Activated naive CD4-positive, alpha-beta T cell treated with Interleukin-2 at 50 U/mL for 16 hours (primary cell): Measurements from ENCODE around the gene PHYH.
"Not testable (repeated sequence)": the region's sequence is repeated elsewhere in the genome, so short reads cannot be mapped to it uniquely, and the experiment has no call there.

ENCODE experiments used
- DNase-seq: peaks from one replicate; pipeline ENCODE4 v3.0.0-alpha.2; 2020

PHYH gene

DNA sequence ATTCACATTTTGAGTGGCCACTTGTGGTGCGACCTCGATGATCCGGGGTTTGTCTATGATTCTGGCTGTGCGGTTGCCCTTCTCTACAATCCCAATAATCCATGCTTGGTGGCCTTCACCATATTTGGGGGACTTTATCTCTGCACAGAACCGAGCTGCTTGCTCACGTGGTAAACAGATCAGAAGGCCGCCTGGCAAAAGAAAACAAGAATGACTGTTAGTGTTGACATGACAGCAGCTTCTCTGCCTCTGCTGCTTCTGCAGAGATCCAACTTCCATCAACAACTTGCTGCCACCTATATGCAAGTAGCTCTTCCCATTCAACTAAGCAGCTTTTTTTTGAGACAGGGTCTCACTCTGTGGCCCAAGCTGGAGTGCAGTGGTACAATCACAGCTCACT, 19.3 kb upstream of the PHYH start:
- DNase-seq = no peak

DNA sequence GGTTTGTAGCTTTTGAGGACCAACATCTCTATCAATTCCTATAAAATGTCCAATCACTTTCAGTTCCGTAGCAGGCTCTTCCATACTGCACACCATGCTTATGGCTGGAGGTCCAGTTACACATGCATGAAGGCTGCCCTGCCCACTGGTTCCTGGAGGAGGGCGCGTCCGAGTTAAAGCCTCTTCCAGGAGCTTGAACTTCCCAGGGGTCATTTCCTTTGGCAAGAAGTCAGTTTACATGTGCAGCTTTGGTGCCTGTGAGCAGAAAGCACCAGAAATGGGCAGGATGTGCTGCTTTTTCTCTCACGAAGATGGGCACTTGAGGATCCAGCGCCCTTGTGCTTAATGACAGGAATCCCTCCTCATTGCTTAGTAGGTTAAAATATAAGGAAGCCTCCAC, 17.6 kb upstream of the PHYH start:
- no peak for DNase-seq

DNA sequence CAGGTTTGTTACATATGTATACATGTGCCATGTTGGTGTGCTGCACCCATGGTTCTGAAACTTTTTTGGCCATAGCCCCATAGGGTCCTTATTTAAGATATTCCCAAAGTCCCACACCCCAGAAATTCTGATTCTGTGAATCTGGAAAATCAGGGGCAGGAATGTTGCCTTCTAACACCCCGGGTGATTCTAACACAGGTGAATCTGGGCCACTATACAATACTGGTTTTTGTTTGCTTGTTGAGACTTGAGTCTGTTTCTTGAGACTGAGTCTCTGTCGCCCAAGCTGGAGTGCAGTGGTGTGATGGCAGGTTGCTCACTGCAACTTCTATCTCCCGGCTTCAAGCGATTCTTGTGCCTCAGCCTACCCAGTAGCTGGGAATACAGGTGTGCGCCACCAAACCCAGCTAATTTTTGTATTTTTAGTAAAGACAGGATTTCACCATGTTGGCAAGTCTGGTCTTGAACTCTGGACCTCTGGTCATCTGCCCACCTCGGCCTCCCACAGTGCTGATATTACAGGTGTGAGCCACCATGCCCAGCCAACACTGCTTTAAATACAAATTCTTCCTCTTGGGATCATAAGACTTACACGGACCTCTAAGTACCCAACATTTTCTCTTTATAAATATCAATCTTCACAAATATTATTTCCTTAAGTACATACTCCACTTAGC, 16.9 kb upstream of the PHYH start:
- no peak for DNase-seq

DNA sequence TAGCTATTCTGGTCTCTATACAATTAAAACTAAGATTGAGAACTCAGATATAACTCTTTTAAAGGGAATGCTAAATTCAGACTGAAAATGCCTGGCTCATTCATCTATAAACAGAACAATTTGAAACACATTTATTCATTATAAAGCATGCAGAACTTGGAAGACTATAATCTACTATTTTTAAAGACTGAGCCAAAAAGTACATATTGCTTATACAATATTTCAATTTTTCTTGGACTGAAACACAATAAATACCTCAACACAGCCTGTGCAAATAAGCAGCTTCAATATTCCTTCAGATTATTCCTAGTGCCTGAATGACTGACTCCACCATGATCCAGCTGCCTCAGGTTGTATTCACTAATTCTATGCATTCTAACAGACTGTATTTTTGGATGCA, 15.5 kb upstream of the PHYH start:
- DNase-seq = no peak

DNA sequence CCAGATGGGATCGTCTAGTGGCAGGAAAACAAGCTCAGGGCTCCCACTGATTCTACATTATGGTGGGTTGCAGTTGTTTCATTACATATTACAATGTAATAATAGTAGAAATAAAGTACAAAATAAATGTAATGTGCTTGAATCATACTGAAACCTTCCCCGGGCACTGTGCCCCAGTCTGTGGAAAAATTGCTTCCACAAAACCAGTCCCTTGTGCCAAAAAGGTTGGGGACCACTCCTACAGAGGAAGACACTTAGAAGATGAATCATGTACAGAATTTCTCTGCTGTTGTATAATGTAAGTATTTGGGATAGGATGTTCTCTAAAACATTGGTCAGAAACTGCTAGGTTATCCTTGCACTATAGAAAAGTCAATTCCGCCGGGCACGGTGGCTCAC, 11.3 kb upstream of the PHYH start:
- no peak for DNase-seq

DNA sequence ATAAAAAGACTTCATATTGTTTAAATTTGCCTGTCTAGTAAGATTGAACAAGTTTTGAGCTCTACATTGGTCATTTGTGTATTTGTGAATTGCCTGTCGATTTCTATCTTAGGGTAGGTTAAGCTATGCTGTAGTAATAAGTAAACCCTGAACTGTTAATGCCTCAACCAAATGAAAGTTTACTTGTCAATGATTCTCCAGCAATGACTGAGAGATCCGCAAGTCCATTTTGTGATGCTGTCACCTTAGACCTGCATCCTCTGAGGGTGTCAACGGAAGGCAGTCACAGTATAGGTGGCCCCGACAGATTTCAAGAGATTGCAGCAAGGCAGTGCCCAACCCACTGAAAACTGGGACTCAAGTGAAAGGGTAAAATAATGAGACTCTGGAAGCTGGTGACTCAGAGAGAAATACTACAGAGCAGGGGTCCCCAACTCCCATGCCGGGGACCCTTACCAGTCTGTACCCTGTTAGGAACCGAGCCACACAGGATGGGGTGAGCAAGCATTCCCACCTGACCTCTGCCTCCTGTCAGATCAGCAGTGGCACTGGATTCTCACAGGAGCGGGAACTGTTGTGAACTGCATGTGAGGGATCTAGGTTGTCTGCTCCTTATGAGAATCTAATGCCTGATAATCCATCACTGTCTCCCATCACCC, 10.8 kb upstream of the PHYH start:
- DNase-seq = no peak

DNA sequence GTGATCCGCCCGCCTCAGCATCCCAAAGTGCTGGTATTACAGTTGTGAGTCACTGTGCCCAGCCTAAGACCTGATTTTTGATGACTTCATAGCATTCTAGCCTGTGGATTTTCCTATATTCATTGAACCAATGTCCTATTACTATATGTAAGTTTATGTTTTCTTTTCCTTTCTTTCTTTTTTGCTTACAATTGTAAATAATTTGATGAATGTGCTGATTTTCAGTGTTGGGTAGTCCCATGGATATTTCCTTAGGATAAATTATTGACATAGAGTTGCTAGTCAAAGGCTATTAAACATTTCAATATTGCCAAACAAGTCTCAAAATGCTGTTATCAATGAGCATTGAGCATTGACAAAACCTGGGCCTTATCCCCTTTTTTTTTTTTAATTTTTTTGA, 9.9 kb upstream of the PHYH start:
- DNase-seq = no peak

DNA sequence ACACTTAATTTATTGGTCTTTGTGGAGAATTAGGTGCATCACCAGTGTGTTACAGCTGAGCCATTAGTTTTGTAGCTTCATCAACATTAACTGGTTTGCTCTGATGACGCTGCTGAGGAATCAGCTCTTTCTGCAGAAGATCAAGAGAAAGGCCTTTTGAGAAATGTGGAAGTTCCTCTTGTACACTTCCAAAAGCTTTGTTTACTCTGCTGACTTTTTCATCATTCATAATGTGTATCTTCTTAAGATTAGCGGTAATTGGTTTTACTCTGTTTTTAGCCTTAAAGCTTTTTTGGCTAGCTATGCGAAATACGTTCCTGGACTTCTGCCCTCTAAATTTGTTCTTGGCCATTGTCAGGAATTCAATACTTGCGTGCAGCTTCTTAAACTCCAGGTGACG, 8.2 kb upstream of the PHYH start:
- DNase-seq = no peak

DNA sequence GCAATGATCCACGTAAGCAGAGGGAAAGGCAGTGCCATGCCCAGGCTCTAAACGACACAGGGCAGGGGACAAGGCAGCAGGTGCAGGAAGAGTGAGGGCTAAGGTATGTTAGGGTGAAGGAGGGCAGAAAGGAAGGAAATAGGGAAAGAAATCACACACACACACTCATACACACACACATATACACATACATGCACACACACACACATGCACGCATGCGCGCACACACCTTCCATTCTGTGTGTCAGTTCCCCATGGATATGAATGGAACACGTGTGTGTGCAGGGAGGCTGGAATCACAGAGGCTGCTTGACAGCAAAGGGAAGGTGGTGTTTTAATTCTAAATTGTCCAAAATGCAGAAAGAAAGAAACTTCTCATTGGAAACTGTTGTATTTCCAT, 6.2 kb upstream of the PHYH start:
- no peak for DNase-seq

DNA sequence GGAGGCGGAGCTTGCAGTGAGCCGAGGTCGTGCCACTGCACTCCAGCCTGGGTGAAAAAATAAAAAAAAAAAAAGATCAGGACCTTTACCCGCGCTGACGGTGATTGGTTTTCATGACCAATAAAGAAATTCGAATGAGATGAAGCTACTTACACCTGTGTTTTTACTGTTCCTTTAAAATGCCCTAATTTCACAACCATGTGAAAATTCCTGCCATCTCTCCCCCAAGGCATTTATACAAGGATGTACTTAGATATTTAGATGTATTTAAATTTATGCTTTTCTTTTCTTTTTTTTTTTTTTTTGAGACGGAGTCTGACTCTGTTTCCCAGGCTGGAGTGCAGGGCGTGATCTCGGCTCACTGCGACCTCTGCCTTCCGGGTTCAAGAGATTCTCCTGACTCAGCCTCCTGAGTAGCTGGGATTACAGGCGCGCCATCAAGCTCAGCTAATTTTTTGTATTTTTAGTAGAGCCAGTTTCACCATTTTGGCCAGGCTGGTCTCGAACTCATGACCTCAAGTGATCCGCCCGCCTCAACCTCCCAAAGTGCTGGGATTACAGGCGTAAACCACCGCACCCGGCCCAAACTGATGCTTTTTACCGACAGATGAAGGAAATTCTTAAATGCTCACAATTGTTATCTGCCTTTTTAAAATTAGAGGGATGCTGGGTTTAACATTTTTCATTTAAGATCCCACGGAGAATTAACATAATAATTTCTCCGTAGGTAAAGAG, 3.1 kb upstream of the PHYH start:
- no peak for DNase-seq

DNA sequence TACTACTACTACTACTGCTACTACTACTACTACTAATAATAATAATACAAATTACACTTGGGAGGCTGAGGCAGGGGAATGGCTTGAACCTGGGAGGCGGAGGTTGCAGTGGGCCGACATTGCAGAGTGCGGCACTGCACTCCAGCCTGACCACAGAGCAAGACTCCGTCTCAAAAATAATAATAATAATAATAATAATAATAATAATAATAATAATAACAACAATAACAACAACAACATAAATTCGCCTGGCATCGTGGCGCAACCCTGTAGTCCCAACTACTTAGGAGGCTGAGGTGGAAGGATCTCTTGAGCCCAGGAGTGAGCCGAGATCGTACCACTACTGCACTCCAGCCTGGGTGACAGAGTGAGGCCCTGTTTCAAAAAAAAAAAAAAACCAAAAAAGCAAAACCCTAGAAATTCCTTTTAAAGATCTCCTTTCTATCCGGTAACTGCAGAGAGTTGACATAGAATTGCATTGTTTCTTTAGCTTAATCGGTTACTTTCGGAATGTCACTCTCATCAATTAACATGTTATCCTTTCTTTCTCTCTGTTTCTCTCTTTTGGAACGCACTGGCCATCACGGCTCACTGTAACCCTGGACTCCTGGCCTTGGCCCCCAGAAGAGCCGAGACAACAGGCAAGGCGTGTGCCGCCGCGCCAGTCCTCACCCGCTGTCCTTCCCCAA, 972 bp downstream of the PHYH start:
- DNase-seq = no peak

DNA sequence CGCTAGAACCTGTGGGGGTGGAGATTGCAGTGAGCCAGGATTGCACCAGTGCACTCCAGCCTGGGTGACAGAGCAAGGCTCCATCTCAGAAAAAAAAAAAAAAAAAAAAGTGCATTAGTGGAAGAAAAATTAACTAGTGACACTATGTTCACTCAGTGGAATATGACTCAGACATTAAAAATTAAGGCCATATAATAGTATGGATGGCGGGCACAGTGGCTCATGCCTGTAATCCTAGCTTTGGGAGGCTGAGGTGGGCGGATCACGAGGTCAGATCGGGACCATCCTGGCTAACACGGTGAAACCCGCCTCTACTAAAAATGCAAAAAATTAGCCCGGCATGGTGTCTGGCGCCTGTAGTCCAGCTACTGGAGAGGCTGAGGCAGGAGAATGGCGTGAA, 3.4 kb downstream of the PHYH start:
- no peak for DNase-seq

DNA sequence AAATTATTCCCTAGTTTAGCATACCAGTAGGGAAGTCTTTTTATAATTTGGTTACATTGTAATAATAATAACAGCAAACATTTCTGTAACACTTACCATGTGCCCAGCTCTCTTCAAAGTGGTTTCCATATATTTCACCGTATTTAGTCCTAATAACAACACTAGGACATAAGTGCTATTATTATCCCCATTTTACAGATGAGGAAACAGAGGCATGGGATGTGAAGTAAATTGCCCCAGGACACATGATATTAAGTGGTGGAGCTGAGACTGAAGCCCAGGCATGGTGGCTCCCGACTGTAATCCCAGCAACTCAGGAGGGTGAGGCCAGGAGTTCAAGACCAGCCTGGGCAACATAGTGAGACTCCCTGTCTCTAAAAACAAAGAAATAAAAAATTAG, 5.1 kb downstream of the PHYH start:
- DNase-seq = no peak

DNA sequence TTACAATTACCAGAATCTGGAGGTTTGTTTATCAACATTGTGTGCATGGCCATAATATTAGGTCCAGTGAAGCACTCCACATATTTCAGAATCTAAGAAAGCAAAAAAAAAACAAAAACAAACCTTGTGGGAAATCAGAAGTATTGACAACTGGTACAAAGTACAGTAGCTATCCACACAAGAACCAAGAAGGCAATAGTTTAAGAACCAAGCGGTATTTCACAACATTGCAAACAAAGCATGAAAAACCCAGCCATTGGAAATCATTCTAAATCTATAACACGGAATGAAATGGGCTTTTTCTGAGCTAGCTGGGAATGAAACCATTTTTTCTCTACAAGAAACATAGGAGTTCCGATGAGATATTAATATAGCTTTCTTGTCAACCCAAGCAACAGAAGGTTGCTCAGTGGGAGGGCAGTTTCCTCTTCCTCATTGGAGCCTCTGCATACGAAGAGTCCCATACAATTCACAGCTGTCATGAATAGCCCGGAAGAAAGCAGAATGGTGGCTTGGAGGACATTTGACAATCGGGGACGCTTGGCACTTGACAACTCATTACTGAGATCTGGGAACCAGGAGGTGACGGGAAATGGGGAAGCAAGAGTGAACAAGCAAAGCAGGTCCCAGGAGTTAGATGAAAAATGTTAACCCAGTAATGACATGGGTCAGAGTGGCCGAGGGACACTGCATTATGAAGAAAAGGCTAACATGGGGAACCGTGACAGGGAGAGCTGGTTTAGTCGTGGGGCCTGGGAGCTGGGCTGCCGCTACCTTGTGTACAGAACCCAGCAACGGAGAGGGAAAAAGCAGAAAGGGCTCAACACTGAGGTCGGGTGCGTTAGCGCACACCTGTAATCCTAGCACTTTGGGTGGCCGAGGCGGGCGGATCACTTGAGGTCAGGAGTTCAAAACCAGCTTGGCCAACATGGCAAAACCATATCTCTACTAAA, 7.8 kb downstream of the PHYH start:
- no peak for DNase-seq

DNA sequence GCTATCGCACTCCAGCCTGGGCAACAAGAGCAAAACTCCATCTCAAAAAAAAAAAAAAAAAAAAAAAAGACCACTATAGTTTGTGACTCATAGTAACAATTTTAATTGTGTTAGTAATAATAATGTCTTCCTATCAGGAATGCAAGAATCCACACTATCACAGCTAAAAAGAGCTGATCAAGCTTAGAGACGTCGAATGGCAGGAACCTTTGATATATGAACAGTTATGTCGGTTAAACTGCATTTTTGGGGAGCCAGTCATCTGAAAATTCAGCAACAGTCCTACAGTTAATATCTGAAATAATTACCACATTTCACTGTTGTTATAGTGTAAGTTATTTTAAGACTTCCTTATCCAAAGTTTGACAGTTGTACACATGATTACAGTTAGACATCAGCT, 8.8 kb downstream of the PHYH start:
- DNase-seq = no peak

DNA sequence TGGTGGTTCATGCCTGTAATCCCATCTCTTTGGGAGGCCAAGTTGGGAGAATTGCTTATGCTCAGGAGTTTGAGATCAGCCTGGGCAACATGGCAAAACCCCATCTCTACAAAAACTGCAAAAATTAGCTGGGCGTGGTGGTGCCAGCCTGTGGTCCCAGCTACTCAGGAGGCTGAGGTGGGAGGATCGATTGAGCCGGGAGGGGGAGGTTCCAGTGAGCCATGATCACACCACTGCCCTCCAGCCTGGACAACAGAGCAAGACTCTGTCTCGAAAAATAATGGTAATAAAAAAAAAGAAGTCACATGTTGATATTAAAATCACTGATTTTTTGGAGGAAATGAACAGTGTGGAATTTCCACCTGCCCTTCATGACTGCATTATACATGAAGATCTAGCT, 15.8 kb downstream of the PHYH start:
- DNase-seq = no peak

DNA sequence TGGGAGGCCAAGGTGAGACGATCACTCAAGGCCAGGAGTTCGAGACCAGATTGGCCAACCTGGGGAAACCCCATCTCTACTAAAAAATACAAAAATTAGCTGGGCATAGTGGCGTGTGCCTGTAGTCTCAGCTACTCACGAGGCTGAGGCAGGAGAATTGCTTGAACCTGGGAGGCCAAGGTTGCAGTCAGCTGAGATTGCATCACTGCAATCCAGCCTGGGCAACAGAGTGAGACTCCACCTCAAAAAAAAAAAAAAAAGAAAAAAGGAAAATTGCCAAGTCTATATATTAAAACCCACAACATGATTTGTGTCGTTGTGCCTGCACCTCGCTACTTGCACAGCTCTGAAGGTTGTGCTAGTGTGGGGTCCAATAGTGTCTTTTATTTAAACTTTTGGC, 17.5 kb downstream of the PHYH start:
- not testable (repeated sequence) for DNase-seq

DNA sequence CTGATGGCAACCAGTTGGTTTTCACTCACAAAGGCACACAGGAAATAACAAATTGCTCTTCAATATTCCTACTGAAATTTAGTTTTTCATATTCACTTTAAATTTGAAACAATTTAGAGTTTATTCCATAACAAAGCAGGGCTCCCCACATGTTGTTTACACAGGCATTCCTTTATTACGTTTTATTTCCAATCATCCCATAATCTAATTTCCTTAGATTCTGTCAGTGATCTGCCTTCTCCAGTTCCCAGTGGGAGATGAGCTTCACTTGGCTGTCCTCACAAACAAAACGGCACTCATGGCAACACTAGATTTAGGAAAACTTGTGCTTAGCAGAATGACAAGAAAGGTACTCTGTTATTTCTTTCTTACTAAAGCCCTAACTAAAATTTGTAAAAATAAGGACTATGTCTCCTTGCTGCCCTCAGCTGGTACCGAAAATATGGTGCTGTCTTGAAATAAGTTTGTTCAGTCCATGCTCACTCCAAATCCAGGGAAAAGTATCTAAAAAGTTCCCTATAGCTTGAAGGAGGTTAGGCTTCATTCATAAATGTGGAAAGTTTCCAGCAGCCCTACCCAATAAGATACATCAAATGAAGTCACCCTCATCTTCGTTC, 23.0 kb downstream of the PHYH start:
- no peak for DNase-seq

DNA sequence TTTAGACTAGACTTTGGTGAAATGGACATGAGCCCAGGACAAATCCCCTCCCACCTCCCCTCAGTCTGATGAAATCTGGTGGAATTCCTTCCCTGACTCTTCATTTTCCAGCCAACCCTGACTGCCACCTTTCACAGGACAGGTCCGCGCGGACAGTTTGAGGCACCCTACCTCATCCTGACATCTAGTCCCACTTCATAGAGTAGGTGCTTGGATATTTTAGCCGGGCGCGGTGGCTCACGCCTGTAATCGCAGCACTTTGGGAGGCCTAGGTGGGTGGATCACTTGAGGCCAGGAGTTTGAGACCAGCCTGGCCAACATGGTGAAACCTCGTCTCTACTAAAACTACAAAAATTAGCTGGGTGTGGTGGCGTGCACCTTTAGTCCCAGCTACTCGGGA, 23.7 kb downstream of the PHYH start:
- not testable (repeated sequence) for DNase-seq

DNA sequence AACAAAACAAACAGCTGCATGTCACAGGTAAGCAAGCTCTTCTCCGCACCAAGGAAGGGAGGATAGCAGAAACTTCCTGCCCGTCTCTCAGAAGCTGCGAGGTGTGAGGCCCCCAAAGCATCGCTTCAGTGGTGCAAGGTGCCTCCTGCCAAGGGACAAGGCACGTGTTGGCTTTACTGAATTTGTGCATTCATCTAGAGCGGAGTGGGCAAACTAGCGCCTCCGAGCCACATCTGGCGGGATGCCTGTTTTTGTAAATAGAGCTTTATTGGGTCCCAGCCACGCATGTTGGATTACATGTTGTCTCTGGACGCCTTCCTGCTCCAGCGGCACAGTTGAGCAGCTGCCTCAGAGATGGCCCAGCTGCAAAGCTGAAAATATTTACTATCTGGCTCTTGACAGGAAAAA, 27.7 kb downstream of the PHYH start:
- DNase-seq = no peak

DNA sequence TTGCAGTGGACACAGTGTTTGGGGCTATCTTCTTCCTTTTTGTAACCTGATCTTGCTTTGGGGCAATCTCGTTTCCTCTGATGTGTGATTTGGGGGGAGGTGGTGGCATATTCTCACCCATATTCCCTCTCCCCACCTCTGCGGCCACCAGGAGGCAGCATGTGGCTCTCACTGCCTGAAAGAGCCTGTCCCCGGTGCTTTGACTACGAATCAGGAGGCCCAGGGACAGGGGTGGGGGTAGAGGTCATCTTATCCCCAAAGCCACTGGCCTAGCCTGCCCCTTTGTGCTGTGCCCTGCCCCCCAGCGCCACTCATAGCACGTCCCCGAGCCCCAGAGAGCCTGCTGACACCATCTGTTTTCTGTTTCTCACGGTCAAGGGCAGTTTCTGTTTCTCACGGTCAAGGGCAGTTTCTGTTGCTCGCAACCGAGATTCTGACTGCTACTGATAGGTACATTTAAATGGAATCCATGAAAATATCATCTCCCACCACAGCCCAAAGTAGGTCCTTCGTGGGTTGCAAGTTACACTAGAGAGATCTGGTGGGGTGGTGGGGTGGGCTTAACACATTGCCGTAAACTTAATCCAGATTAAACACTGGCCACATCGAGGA, 28.2 kb downstream of the PHYH start:
- DNase-seq = peak; percentile 45
